GM15510 (cell line): Measurements from ENCODE around the gene ERICH6B.

Experiments used
- POLR2A ChIP-seq: IDR thresholded peaks from 3 replicates; pipeline ENCODE4 v1.6.1; 2011; ENCODE audit warnings: borderline replicate concordance; ENCODE audit not compliant: insufficient read length; ENCODE audit errors: extremely low read depth

Gene ERICH6B

DNA sequence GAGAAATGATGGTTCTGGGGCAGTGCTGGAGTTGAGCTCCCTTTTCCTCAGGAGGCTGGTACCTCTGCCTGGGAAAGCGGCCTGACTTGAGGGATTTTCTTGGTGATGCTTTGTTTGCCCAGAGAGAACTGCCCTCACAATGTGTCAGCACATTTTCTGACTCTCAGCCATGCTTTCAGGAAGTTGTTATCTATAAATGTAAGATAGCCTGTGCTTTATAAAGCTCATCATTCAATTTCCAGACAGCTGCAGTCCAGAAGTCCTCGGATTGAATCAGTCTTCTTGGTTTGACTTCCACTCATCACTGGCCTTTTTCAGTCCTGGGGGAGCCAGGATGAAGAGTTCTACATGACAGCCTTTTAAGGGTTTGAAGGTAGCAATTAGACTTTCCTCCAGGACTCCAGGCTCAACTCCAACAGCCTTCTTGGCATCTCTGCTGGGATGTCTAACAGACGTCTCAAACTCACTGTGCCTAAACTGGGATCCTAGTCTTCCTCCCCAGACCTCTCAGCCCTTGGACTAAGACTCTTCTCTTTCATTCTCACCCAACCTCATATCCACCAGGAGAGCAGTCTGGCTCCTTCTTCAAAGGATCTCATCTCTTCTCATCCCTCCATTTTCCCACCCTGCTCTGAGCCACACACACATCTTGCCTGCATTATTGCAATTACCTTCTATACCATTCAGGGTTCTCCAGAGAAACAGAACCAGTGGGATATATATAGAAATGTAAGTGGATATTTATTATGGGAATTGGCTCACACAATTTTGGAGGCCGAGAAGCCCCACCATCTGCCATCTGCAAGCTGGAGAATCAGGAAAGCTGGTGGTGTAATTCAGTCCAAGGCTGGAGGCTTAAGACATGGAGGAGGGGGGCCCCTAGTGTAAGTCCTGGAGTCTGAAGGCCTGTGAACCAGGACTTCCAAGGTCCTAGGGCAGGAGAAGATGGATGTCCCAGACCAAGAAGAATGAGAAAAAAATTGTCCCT is 13.1 kb downstream of the ERICH6B start:
- TF ChIP-seq POLR2A, result no peak

DNA sequence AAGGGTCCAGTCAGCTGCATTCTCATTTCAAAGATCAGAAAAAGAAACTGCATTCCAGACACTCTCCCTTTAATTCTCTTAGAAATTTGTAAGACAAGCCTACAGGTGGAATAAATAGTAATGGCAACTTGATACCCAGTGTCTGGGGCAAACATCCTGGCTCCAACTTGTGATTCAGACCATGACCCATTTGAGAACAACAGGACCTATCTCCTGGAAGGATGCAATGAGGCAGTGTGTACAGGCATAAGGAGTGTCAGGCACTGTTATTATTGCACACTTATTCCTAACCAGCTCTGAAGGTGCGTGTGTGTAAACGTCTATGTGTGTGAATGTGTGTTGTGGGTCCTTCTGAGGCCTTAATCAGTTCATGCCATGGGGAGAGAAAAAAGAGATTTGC is 13.9 kb downstream of the ERICH6B start:
- TF ChIP-seq POLR2A, result no peak

GRCh38 chr13:45598597-45598996 is 16.9 kb downstream of the ERICH6B start:
- TF ChIP-seq POLR2A, result no peak

GRCh38 chr13:45596800-45597475 is 18.6 kb downstream of the ERICH6B start:
- no peak for TF ChIP-seq POLR2A

DNA sequence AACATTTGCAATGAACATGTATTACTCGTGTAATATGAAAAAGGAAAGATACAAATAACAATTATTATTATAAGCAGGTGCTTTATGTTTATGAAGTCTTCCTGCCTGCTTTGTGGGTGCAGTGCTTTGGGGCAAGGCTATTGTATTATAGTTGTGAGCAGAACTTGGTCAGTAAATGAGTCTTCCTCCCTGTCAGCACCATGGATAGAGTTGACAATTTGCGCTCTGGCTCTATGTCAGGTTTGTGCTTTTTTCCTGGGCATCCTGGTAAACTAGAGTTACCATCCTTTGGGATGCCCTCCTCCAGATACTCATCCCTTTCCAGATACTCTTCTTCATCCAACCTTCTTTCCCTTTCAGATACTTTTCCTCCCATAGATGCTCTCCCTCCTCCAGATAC is 19.6 kb downstream of the ERICH6B start:
- no peak for TF ChIP-seq POLR2A

DNA sequence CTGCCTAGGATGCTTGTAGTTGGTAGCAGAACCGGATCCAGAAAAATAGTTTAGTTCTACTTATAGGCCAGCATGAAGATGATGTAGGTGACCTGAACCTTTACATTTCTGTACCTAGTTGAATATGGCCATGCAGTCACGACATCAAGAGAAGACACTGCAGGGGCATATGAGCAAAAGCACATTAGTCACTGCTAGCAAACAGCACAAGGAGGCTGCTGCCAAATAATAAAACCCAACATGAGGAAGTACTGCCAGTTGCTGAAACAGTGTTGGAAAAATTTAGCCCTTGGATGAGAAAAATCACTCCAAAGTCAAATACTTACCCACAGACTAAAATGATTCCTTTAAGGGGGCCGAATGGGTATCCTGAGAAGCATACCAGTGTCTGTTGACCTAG is 20.8 kb downstream of the ERICH6B start:
- TF ChIP-seq POLR2A, result no peak

DNA sequence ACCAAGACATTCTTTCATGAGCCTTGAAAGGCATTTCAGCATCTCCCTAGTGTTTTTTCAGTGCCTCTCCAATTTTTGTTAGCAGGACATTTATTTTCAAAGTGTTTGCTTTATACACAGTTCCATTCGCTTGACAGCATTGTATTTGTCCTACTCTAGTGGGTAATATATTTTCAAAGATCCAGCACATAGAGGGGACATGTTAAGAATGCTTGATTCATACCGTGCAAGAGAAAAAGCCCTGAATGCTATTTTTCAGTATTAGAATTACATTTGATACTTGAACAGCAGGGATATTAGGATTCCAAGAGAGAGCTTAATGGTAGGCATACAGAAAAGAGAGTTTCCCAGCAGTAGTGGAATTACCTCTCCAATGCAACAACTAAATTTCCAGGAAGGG is 21.3 kb downstream of the ERICH6B start:
- TF ChIP-seq POLR2A, result no peak

DNA sequence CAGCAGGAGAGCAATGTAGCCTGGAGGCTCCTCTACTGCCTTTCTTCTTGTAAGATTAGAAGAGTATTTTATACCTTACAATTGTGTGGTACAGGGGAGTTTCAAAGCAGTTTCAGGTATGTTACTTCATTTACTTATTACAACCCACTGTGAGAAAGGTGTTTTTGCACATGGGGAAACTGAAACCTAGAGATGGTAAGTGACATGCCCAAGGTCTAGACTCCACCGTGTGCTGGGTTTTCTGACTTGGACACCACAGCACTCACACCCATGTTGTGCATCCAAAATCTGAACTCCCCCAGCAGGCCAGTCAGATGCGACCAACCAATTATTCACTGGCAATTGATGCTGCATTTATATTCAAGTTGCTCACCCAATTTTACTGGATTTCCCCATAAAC is 22.8 kb downstream of the ERICH6B start:
- no peak for TF ChIP-seq POLR2A

- TF ChIP-seq POLR2A, result no peak
Observed at GRCh38 chr13:45590066-45590465, 25.5 kb downstream of the ERICH6B start.

- no peak for TF ChIP-seq POLR2A
Observed at GRCh38 chr13:45587897-45588296, 27.6 kb downstream of the ERICH6B start.

- TF ChIP-seq POLR2A, result no peak
Observed at GRCh38 chr13:45584816-45585215, 30.7 kb downstream of the ERICH6B start.

GRCh38 chr13:45582408-45583076 is 33.0 kb downstream of the ERICH6B start:
- no peak for TF ChIP-seq POLR2A

GRCh38 chr13:45576466-45576865 is 39.1 kb downstream of the ERICH6B start:
- no peak for TF ChIP-seq POLR2A

DNA sequence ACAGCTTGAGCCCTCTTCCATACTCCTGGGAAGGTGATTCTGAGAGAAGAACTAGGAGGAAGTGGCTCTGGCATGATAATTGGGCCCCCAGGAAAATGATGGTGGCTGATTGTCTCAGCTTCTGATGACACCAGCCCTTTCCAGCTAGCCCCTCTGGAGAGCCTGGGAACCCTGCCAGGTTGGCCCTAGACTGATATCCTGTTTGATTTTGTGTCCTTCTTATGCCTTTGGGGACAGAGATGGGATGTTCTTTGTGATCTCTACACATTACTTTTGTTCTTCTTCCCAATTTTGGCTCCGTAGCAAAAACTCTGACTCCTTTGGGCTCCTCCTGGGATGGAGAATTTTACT is 39.7 kb downstream of the ERICH6B start:
- TF ChIP-seq POLR2A, result no peak

- TF ChIP-seq POLR2A, result no peak
Observed at GRCh38 chr13:45575146-45575829, 40.3 kb downstream of the ERICH6B start.
